GM19467 (cell line): Measurements from ENCODE around the gene AATF.

Experiments
- ATAC-seq: cut with Tn5 transposase; IDR thresholded peaks from one replicate; pipeline ENCODE4 v1.9.1; 2021; ENCODE audit warnings: mild to moderate bottlenecking, moderate library complexity; ENCODE audit not compliant: unreplicated experiment

AATF gene

GRCh38 chr17:37098910-37099664 is 150.3 kb downstream of the AATF start:
- ATAC-seq: no peak

- ATAC-seq: no peak
Measured at GRCh38 chr17:37100231-37100630, 151.5 kb downstream of the AATF start.

- ATAC-seq: no peak
Measured at GRCh38 chr17:37101306-37101705, 152.6 kb downstream of the AATF start.

GRCh38 chr17:37103231-37103630 is 154.5 kb downstream of the AATF start:
- ATAC-seq: no peak

- ATAC-seq: no peak
Measured at GRCh38 chr17:37106049-37106448, 157.3 kb downstream of the AATF start.
